ENCODE data around the gene RAPGEF5. TPM values are rescaled to one million over a fixed set of nuclear protein-coding genes. Genes with fewer than 3 reads are reported as not detected.

Gene RAPGEF5
- total RNA-seq, 6 experiments from 2014 or later: 15.5 to 56.4 (median 27.1) TPM

GRCh38 chr7:22250390-22250789 lies 106.6 kb downstream of the RAPGEF5 start:
- ATAC-seq: no peak
- Histone ChIP-seq H3K4me3 (no peak overlapping the region), H3K9me3 (no peaks in the 10 kb centered on the region), H3K27me3 (no peaks in the 10 kb centered on the region), H3K4me1 (no peaks in the 10 kb centered on the region), H3K36me3 (no peaks in the 10 kb centered on the region), H3K27ac (no peak overlapping the region)
- DNase-seq: no peak
- 87% methylated on average over 4 of the region's 4 CpGs for WGBS (ENCODE audit: insufficient coverage, low coverage, low lambda C conversion rate, missing lambda C conversion rate)
- no peak for TF ChIP-seq CTCF (IDR thresholded peaks at IDR 0.05)
- TF ChIP-seq POLR2A (IDR thresholded peaks at IDR 0.05): no peak
- intact Hi-C loops (cut with DNase I): no loop called here

- H3K4me1 ChIP-seq: no peaks in the 10 kb centered on the region
- DNase-seq (no peak), ATAC-seq (peak in 1 of 4 donors; percentile 45)
- WGBS (ENCODE audit: insufficient coverage, low coverage, low lambda C conversion rate, missing lambda C conversion rate): 75% methylated on average over 6 of the region's 7 CpGs
- no peak overlapping the region for H3K4me3 ChIP-seq
- H3K27ac ChIP-seq: no peak overlapping the region
- intact Hi-C loops (cut with DNase I): no loop called here
- TF ChIP-seq CTCF (IDR thresholded peaks at IDR 0.05) (no peak), POLR2A (IDR thresholded peaks at IDR 0.05) (no peak)
- H3K36me3 ChIP-seq: no peaks in the 10 kb centered on the region
- no peaks in the 10 kb centered on the region for H3K9me3 ChIP-seq
- no peaks in the 10 kb centered on the region for H3K27me3 ChIP-seq
Measured at GRCh38 chr7:22248111-22248809, 108.7 kb downstream of the RAPGEF5 start.

GRCh38 chr7:22241805-22242390 lies 115.1 kb downstream of the RAPGEF5 start:
- intact Hi-C loops (cut with DNase I): no loop called here
- DNase-seq: no peak
- Histone ChIP-seq H3K9me3 (no peaks in the 10 kb centered on the region), H3K27ac (no peak overlapping the region), H3K27me3 (no peaks in the 10 kb centered on the region), H3K4me1 (no peaks in the 10 kb centered on the region), H3K4me3 (no peak overlapping the region), H3K36me3 (no peaks in the 10 kb centered on the region)
- no peak for ATAC-seq
- 100% methylated on average over 1 of the region's 2 CpGs for WGBS (ENCODE audit: insufficient coverage, low coverage, low lambda C conversion rate, missing lambda C conversion rate)
- TF ChIP-seq POLR2A (IDR thresholded peaks at IDR 0.05): no peak
- TF ChIP-seq CTCF (IDR thresholded peaks at IDR 0.05): no peak

- H3K9me3 ChIP-seq: no peaks in the 10 kb centered on the region
- ATAC-seq: peak in 1 of 4 donors; percentile 71
- H3K4me3 ChIP-seq: no peak overlapping the region
- intact Hi-C loops (cut with DNase I): no loop called here
- H3K4me1 ChIP-seq: no peaks in the 10 kb centered on the region
- no peaks in the 10 kb centered on the region for H3K36me3 ChIP-seq
- H3K27me3 ChIP-seq: no peaks in the 10 kb centered on the region
- DNase-seq: no peak
- no peak for TF ChIP-seq POLR2A (IDR thresholded peaks at IDR 0.05)
- no peak for TF ChIP-seq CTCF (IDR thresholded peaks at IDR 0.05)
- no peak overlapping the region for H3K27ac ChIP-seq
Measured at GRCh38 chr7:22240904-22241571, 115.9 kb downstream of the RAPGEF5 start.
